K562 (cell line): ENCODE results near the gene CBX3. TPM values are rescaled to one million over a fixed set of nuclear protein-coding genes. Genes with fewer than 3 reads are reported as not detected.

ENCODE experiments used
- ATAC-seq: fragments of 200-7000 bp; cut with Tn5 transposase; 3 replicates; pipeline ENCODE4 v1.9.1; 2020; ENCODE audit warnings: moderate library complexity
- BruUV-seq: library from RNA; stranded (reverse); fragments of 400-500 nt; replicated peaks from 2 replicates; lab custom pipeline; 2021; lab: Mats Ljungman, UMichigan
- CTCF ChIA-PET: fragments of 300-600 bp; formaldehyde crosslinking; extraction: SDS; loops from one replicate; lab custom pipeline; 2021; ENCODE audit warnings: low intra/inter-chr PET ratio; lab: Yijun Ruan, JAX
- POLR2A ChIA-PET: fragments of 300-600, 350-650 bp; sonication (Branson Sonifier 250); formaldehyde crosslinking; extraction: SDS; loops from one replicate; lab custom pipeline; 2021; ENCODE audit warnings: antibody characterized with exemption, inconsistent platforms; lab: Yijun Ruan, JAX
- DNase-seq, 4 experiments: peaks; one replicate each; pipeline versions ENCODE4 v3.0.0 to v3.0.0-alpha.2; 2011 to 2018; ENCODE audit warnings: low spot score in 3 of 4, mixed read lengths in 3 of 4; ENCODE audit errors: extremely low read depth in 1 of 4
- FAIRE-seq: peaks from 2 replicates; lab custom pipeline; 2011; peaks lifted over from hg19 to GRCh38; lab: Jason Lieb, UNC
- H2AFZ ChIP-seq: 2 replicates; pipeline ENCODE4 v1.6.0; 2011; ENCODE audit warnings: low read depth, low read length, control low read depth, inconsistent platforms
- H3K27ac ChIP-seq: fragments of 200-600 bp; 3 replicates; pipeline ENCODE4 v1.8.0; 2011; ENCODE audit warnings: low read depth, mild to moderate bottlenecking, control low read depth, inconsistent platforms, low read length, moderate library complexity, mixed read lengths; ENCODE audit errors: extremely low read depth
- H3K27me3 ChIP-seq, 2 experiments: fragments of 300-600 bp in 1 of 2; 2 replicates in 1 of 2; 3 replicates in 1 of 2; pipeline versions ENCODE4 v1.6.0 to v1.8.0; 2011; ENCODE audit warnings: inconsistent platforms in 2 of 2, low read length in 2 of 2, mild to moderate bottlenecking in 1 of 2, mixed read lengths in 1 of 2, moderate library complexity in 1 of 2; ENCODE audit not compliant: control insufficient read depth in 2 of 2, insufficient read depth in 2 of 2
- H3K36me3 ChIP-seq: fragments of 300-600 bp; 3 replicates; pipeline ENCODE4 v1.8.0; 2011; ENCODE audit warnings: mild to moderate bottlenecking, low read length, inconsistent platforms; ENCODE audit not compliant: control insufficient read depth, insufficient read depth
- H3K4me1 ChIP-seq, 2 experiments: fragments of 200-600 bp in 1 of 2; replicated peaks in 1 of 2; 2 replicates in 1 of 2; 3 replicates in 1 of 2; pipeline versions ENCODE4 v1.5.1 to v1.8.0; 2011; ENCODE audit warnings: inconsistent platforms in 2 of 2, low read length in 2 of 2, mild to moderate bottlenecking in 1 of 2, mixed read lengths in 1 of 2, moderate library complexity in 1 of 2; ENCODE audit not compliant: control insufficient read depth in 2 of 2, insufficient read depth in 2 of 2
- H3K4me2 ChIP-seq: 2 replicates; pipeline ENCODE4 v1.6.1; 2011; ENCODE audit warnings: low read length, control low read depth, inconsistent platforms, mixed read lengths; ENCODE audit not compliant: insufficient read depth
- H3K4me3 ChIP-seq: fragments of 200-600 bp; sonication (generic), shearing (Covaris generic); 2 replicates; pipeline ENCODE4 v1.5.1; 2016; ENCODE audit warnings: control low read depth, inconsistent platforms
- H3K79me2 ChIP-seq: fragments of 200-600 bp; 3 replicates; pipeline ENCODE4 v1.8.0; 2011; ENCODE audit warnings: low read length, inconsistent platforms; ENCODE audit not compliant: control insufficient read depth, insufficient read depth
- H3K9ac ChIP-seq, 2 experiments: 2 replicates each; pipeline versions ENCODE4 v1.6.0 to v1.6.1; 2011; ENCODE audit warnings: low read depth in 2 of 2, low read length in 2 of 2, control low read depth in 1 of 2, inconsistent platforms in 1 of 2, mild to moderate bottlenecking in 1 of 2, mixed read lengths in 1 of 2; ENCODE audit not compliant: insufficient read depth in 1 of 2
- H3K9me1 ChIP-seq: one replicate; pipeline ENCODE4 v1.6.0; 2011; ENCODE audit warnings: inconsistent platforms, mild to moderate bottlenecking, low read length, moderate library complexity; ENCODE audit not compliant: control insufficient read depth, insufficient read depth
- H3K9me3 ChIP-seq: replicated peaks from 2 replicates; pipeline ENCODE4 v1.5.1; 2011; ENCODE audit warnings: low read depth, low read length, inconsistent platforms; ENCODE audit not compliant: control insufficient read depth, insufficient read depth
- H4K20me1 ChIP-seq: replicated peaks from 2 replicates; pipeline ENCODE4 v1.6.1; 2011; ENCODE audit warnings: low read length, inconsistent platforms, mixed read lengths; ENCODE audit not compliant: control insufficient read depth, insufficient read depth
- CHD1 ChIP-seq: fragments of 200-600 bp; sonication (generic); IDR thresholded peaks from one replicate; pipeline ENCODE4 v1.6.1; 2012; ENCODE audit warnings: mild to moderate bottlenecking, moderate library complexity, low read length, inconsistent platforms
- HNRNPLL ChIP-seq: fragments of 200-400 bp; formaldehyde crosslinking; IDR thresholded peaks from 2 replicates; pipeline ENCODE4 v1.6.1; 2017; ENCODE audit warnings: low read length, low read depth, mild to moderate bottlenecking; ENCODE audit not compliant: poor library complexity, severe bottlenecking
- HNRNPUL1 ChIP-seq: fragments of 200-400 bp; formaldehyde crosslinking; IDR thresholded peaks from 2 replicates; pipeline ENCODE4 v1.6.1; 2017; ENCODE audit warnings: low read length
- MTA2 ChIP-seq: fragments of 450-650 bp; IDR thresholded peaks from 2 replicates; pipeline ENCODE4 v1.6.1; 2016; ENCODE audit warnings: low read depth
- SOX6 ChIP-seq: fragments of 450-650 bp; IDR thresholded peaks from 2 replicates; pipeline ENCODE4 v1.6.1; 2014; ENCODE audit warnings: mild to moderate bottlenecking
- WGBS: fragments of 100-300 bp; shearing (Covaris generic); methylation state at CpG from one replicate; pipeline ENCODE4 v1.1.6; 2016; ENCODE audit warnings: low coverage, mixed read lengths; ENCODE audit not compliant: insufficient coverage; ENCODE audit errors: missing lambda C conversion rate; 5-methylcytosine and 5-hydroxymethylcytosine counted together
- in situ Hi-C: fragments of 300-500 bp; cut with MboI; formaldehyde crosslinking; loops from 4 replicates; pipeline ENCODE4 v1.15.0; 2018; ENCODE audit warnings: inconsistent platforms, mixed read lengths
- intact Hi-C: fragments of 100-400 bp; cut with micrococcal nuclease; formaldehyde crosslinking; loops from 2 replicates; pipeline ENCODE4 v1.14.2; 2022
- polyA plus RNA-seq, 8 experiments: library from polyadenylated mRNA; depleted of rRNA in 4 of 8; stranded (reverse) in 5 of 8; unstranded in 3 of 8; fragments of >200 nt; fragmentation: Nextera tagmentation in 2 of 8; fragmentation: Illumina TruSeq in 1 of 8; extraction: Ambion mirVana in 2 of 8; extraction: Trizol in 1 of 8; gene quantifications; 2 replicates each; pipeline versions ENCODE4 v1.2.1 to v1.2.3, GENCODE V29; 2011 to 2014; ENCODE audit warnings: inconsistent platforms in 1 of 8, missing spikeins in 1 of 8
- total RNA-seq, 7 experiments: library from RNA; depleted of rRNA in 6 of 7; stranded (reverse); fragments of >200 nt in 6 of 7; fragmentation: Illumina TruSeq in 2 of 7; extraction: Trizol in 2 of 7; gene quantifications; 2 replicates each; pipeline versions ENCODE4 v1.2.1 to v1.2.3, GENCODE V29; 2011 to 2021; ENCODE audit warnings: low replicate concordance in 1 of 7
- TF ChIP-seq, protein P1 (sequence below): sonication (generic); IDR thresholded peaks from 2 replicates; pipeline ENCODE4 v1.6.1; 2016
- TF ChIP-seq, protein P2 (sequence below), 3 experiments: IDR thresholded peaks in 2 of 3; conservative IDR thresholded peaks in 1 of 3; 2 replicates each; pipeline ENCODE4 v1.5.1; 2011 to 2012; ENCODE audit warnings: low read length in 3 of 3, mild to moderate bottlenecking in 3 of 3, control low read depth in 2 of 3, improper control_type of control experiment in 1 of 3, inconsistent platforms in 1 of 3, low read depth in 1 of 3, mixed read lengths in 1 of 3, moderate library complexity in 1 of 3; ENCODE audit not compliant: insufficient read depth in 2 of 3

The CBX3 gene
- total and polyA plus RNA-seq, 9 of the 15 experiments (the other 6 are each of a cell fraction or from before 2014, with no cell fraction given) = 198 to 413 (median 328) TPM

DNA sequence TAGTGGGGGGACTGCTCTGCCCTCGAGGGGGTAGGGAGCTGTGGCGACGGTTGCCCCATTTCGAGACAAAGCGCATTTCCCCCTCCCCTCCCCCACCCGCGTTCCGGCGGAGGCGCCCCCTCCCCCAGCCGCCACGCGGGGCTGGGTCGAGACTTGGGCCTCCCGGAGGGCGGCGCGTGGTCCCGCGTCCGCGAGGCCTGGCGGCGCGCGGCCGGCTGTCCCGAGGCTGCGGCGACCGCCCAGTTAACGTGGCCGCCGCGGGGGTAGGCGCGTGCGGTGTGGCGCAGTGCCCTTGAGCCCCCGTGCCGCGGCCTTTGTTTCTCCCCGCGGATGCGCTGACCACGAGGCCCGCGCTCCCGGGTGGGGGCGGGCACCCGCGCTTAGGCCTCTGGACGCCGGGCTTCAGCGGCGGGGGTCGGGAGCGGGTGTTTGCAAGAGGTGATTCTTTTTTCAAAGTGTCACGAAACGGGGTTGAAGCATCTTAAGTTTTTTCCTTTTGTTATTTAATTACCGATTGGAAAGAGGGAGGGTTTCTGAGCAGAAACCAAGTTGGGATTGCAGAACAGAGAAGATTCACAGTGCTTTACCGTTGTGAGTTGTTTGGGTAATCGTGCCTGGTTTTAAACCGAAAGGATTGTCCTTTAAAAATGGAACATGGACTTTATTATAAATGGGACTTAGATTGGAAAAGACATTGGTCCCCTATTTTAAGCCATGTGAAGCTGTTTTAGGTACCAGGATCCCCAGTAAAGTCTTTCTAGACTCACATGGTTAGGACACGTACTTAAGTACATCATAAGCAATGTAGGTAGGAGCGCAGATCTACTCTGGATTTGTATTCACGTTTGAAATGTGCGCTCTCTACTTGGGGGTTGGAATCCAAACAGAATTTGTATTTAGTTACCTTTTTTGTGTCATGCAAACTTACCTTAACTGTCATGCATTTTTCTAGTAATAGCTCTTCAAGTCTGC is 760 bp downstream of the CBX3 start (continued):
- no peak for TF ChIP-seq MTA2
- TF ChIP-seq, all 486 proteins: peak for 48

DNA sequence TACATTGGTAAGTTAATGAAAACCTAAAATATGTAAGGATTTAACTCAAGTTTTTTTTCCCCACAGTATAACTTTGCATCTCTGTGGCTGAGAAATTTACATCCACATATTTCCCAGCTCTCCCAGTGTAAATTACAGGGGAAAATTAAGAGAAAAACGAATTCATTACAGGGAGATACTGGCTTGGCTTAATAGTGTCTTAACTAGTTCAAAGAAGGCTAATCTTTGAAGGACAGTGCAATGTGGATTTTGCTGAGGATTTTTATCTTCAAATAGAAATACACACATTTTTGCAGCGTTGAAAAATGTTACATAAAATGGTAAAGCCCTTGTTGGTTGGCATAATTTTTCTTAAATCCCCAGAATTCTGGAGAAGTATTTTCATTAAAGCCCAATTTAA is 1.5 kb downstream of the CBX3 start:
- peaks cover 71% of the 10 kb centered on the region for H3K36me3 ChIP-seq
- H3K27me3 ChIP-seq = no peaks in the 10 kb centered on the region
- H3K79me2 ChIP-seq = peaks cover 93% of the 10 kb centered on the region
- peaks cover 5% of the 10 kb centered on the region for H3K9me1 ChIP-seq
- 0% methylated on average over 2 of the region's 2 CpGs for WGBS
- in situ Hi-C loops = no loop called here
- peak overlapping the region; percentile 76 for H3K4me3 ChIP-seq
- CTCF ChIA-PET = no interaction called here
- FAIRE-seq (no peak), ATAC-seq (no peak), DNase-seq (no peak)
- peaks cover 0 to 10% of the 10 kb centered on the region in 2 experiments; a peak in 2 of 5 replicates for H3K4me1 ChIP-seq
- H3K9me3 ChIP-seq = no peaks in the 10 kb centered on the region
- BruUV-seq = TSS peak; percentile 48
- H3K9ac ChIP-seq = peak overlapping the region; percentile 3 to 99; a peak in 3 of 4 replicates
- H3K27ac ChIP-seq = peak overlapping the region; percentile 97
- intact Hi-C loops = loop anchor here (5.0 to 10.0 kb wide), 3 partner anchors 111 to 308 kb away; no protein-coding TSS in a partner anchor
- peaks cover 29% of the 10 kb centered on the region for H4K20me1 ChIP-seq
- POLR2A ChIA-PET = interaction anchor here (0.6 to 4.2 kb wide), 7 partner anchors 10 to 229 kb away, joined by 3 to 61 read pairs (median 3); no protein-coding TSS in a partner anchor
- peak overlapping the region; percentile 82 for H3K4me2 ChIP-seq
- TF ChIP-seq, protein P1, sequence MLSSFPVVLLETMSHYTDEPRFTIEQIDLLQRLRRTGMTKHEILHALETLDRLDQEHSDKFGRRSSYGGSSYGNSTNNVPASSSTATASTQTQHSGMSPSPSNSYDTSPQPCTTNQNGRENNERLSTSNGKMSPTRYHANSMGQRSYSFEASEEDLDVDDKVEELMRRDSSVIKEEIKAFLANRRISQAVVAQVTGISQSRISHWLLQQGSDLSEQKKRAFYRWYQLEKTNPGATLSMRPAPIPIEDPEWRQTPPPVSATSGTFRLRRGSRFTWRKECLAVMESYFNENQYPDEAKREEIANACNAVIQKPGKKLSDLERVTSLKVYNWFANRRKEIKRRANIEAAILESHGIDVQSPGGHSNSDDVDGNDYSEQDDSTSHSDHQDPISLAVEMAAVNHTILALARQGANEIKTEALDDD = 0 out of 2 replicates have a peak, but pooled peaks have one; percentile 57
- TF ChIP-seq CHD1 (peak; percentile 13), HNRNPUL1 (no peak), HNRNPLL (peak; percentile 3), SOX6 (no peak)
- TF ChIP-seq, protein P2, sequence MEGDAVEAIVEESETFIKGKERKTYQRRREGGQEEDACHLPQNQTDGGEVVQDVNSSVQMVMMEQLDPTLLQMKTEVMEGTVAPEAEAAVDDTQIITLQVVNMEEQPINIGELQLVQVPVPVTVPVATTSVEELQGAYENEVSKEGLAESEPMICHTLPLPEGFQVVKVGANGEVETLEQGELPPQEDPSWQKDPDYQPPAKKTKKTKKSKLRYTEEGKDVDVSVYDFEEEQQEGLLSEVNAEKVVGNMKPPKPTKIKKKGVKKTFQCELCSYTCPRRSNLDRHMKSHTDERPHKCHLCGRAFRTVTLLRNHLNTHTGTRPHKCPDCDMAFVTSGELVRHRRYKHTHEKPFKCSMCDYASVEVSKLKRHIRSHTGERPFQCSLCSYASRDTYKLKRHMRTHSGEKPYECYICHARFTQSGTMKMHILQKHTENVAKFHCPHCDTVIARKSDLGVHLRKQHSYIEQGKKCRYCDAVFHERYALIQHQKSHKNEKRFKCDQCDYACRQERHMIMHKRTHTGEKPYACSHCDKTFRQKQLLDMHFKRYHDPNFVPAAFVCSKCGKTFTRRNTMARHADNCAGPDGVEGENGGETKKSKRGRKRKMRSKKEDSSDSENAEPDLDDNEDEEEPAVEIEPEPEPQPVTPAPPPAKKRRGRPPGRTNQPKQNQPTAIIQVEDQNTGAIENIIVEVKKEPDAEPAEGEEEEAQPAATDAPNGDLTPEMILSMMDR (IDR thresholded peaks at IDR 0.05 in 2 of 3, conservative IDR thresholded peaks at IDR 0.05 in 1 of 3; ENCODE audit: insufficient read depth in 2 of 3, low read depth in 1 of 3, low read length in 3 of 3) = no peak
- TF ChIP-seq, all 486 proteins: peak for 3
- no peak overlapping the region for H2AFZ ChIP-seq
